Lung (tissue), 12 donors: ENCODE data around the gene MKLN1. TPM values are rescaled to one million over a fixed set of nuclear protein-coding genes. Genes with fewer than 3 reads are reported as not detected.

Experiments used
- ATAC-seq: fragments of 200-7000 bp; cut with Tn5 transposase; one replicate; pipeline ENCODE4 v1.9.1; 2020; ENCODE audit warnings: moderate number of reproducible peaks; ENCODE audit not compliant: insufficient read depth, low FRiP score
- DNase-seq, 3 donors: peaks; one replicate each; pipeline ENCODE4 v3.0.0-alpha.2; 2013 to 2017
- H3K27ac ChIP-seq, 2 donors: one replicate each; pipeline ENCODE4 v1.5.1; 2013; ENCODE audit warnings: mild to moderate bottlenecking in 2 of 2, moderate library complexity in 2 of 2, control low read depth in 1 of 2, inconsistent platforms in 1 of 2, low read depth in 1 of 2, low read length in 1 of 2
- H3K27me3 ChIP-seq, 3 donors: one replicate each; pipeline ENCODE4 v1.5.1; 2013; ENCODE audit warnings: low read length in 2 of 3; ENCODE audit not compliant: control insufficient read depth in 3 of 3, insufficient read depth in 3 of 3
- H3K36me3 ChIP-seq, 4 donors: one replicate each; pipeline ENCODE4 v1.5.1; 2013; ENCODE audit warnings: low read length in 4 of 4, mild to moderate bottlenecking in 1 of 4, moderate library complexity in 1 of 4; ENCODE audit not compliant: control insufficient read depth in 4 of 4, insufficient read depth in 4 of 4
- H3K4me1 ChIP-seq, 5 donors: one replicate each; pipeline ENCODE4 v1.5.1; 2013; ENCODE audit warnings: low read length in 5 of 5, mild to moderate bottlenecking in 2 of 5, moderate library complexity in 1 of 5; ENCODE audit not compliant: control insufficient read depth in 5 of 5, insufficient read depth in 5 of 5
- H3K4me3 ChIP-seq: one replicate; pipeline ENCODE4 v1.5.1; 2013; ENCODE audit warnings: mild to moderate bottlenecking, control low read depth, moderate library complexity
- H3K9ac ChIP-seq, 2 donors: one replicate each; pipeline ENCODE4 v1.5.1; 2013; ENCODE audit warnings: low read length in 2 of 2, control low read depth in 1 of 2; ENCODE audit not compliant: insufficient read depth in 1 of 2
- H3K9me3 ChIP-seq, 4 donors: one replicate each; pipeline ENCODE4 v1.5.1; 2013; ENCODE audit warnings: low read length in 3 of 4, mild to moderate bottlenecking in 1 of 4, moderate library complexity in 1 of 4; ENCODE audit not compliant: control insufficient read depth in 4 of 4, insufficient read depth in 3 of 4
- CTCF ChIP-seq: IDR thresholded peaks from 2 replicates; pipeline ENCODE4 v1.5.1; 2012; ENCODE audit warnings: mild to moderate bottlenecking; ENCODE audit errors: control extremely low read depth, extremely low read depth
- WGBS, 2 donors: extraction: QIAGEN DNeasy Blood & Tissue Kit; methylation state at CpG; one replicate each; pipeline ENCODE4 v1.1.7; 2013; 5-methylcytosine and 5-hydroxymethylcytosine counted together
- polyA plus RNA-seq, 2 donors: library from polyadenylated mRNA; stranded (reverse); fragments of 200-250 nt; gene quantifications; one replicate each; pipeline ENCODE4 v1.2.1, GENCODE V29; 2013
- total RNA-seq, 2 donors: library from RNA; depleted of rRNA in 1 of 2; stranded (reverse); fragments of >200 nt in 1 of 2; gene quantifications; one replicate each; pipeline ENCODE4 v1.2.1, GENCODE V29; 2014 to 2021
- donor health status: control.
- donor health status: control.
- donor health status: Bipolar disorder and iron deficiency.
- donor health status: healthy.
- donor health status: DM: yes; HTN: yes; CAD: no.

Gene MKLN1
- total and polyA plus RNA-seq, 4 donors = 11.6 to 135 (median 27.4) TPM

GRCh38 chr7:131306777-131307176 is 20.9 kb upstream of the MKLN1 start:
- no peak for ATAC-seq

GRCh38 chr7:131307627-131308026 is 20.0 kb upstream of the MKLN1 start:
- TF ChIP-seq CTCF = no peak
- H3K4me1 ChIP-seq = no peaks in the 10 kb centered on the region
- H3K9me3 ChIP-seq = peaks cover 0 to 7% (median 3%) of the 10 kb centered on the region in 4 donors
- ATAC-seq (no peak), DNase-seq (no peak)
- no peaks in the 10 kb centered on the region for H3K36me3 ChIP-seq
- H3K27ac ChIP-seq = no peak overlapping the region
- H3K9ac ChIP-seq = no peak overlapping the region
- WGBS, 2 donors = 93 to 98% methylated on average over 1 of the region's 1 CpG
- H3K27me3 ChIP-seq = no peaks in the 10 kb centered on the region
- H3K4me3 ChIP-seq = no peak overlapping the region

More at GRCh38 chr7:131306777-131307176, 20.9 kb upstream of the MKLN1 start:
- Histone ChIP-seq H3K4me3 (no peak overlapping the region), H3K4me1 (peaks cover 0 to 3% (median 0%) of the 10 kb centered on the region in 5 donors), H3K9me3 (peaks cover 0 to 7% (median 3%) of the 10 kb centered on the region in 4 donors), H3K27ac (no peak overlapping the region), H3K9ac (no peak overlapping the region), H3K27me3 (no peaks in the 10 kb centered on the region), H3K36me3 (no peaks in the 10 kb centered on the region)
- DNase-seq = no peak
- no peak for TF ChIP-seq CTCF

GRCh38 chr7:131312838-131313237 is 14.8 kb upstream of the MKLN1 start:
- H3K4me3 ChIP-seq = no peak overlapping the region
- peaks cover 0 to 3% (median 0%) of the 10 kb centered on the region in 4 donors for H3K9me3 ChIP-seq
- no peaks in the 10 kb centered on the region for H3K27me3 ChIP-seq
- no peak for TF ChIP-seq CTCF
- no peak overlapping the region for H3K27ac ChIP-seq
- no peak for ATAC-seq
- 64 to 84% methylated on average over 1 of the region's 1 CpG for WGBS, 2 donors
- H3K4me1 ChIP-seq = no peaks in the 10 kb centered on the region
- no peak overlapping the region for H3K9ac ChIP-seq
- H3K36me3 ChIP-seq = no peaks in the 10 kb centered on the region
- DNase-seq = no peak

GRCh38 chr7:131320603-131321002 is 7.1 kb upstream of the MKLN1 start:
- Histone ChIP-seq H3K9me3 (no peaks in the 10 kb centered on the region), H3K4me3 (no peak overlapping the region), H3K9ac (no peak overlapping the region), H3K4me1 (no peaks in the 10 kb centered on the region), H3K36me3 (no peaks in the 10 kb centered on the region), H3K27me3 (no peaks in the 10 kb centered on the region), H3K27ac (no peak overlapping the region)
- TF ChIP-seq CTCF = no peak
- ATAC-seq (no peak), DNase-seq (no peak)
